ENCODE results near the gene TBXAS1. TPM values are rescaled to one million over a fixed set of nuclear protein-coding genes. Genes with fewer than 3 reads are reported as not detected.

The TBXAS1 gene
- polyA plus RNA-seq, 1 donor from 2014 or later, result 0.93 TPM

DNA sequence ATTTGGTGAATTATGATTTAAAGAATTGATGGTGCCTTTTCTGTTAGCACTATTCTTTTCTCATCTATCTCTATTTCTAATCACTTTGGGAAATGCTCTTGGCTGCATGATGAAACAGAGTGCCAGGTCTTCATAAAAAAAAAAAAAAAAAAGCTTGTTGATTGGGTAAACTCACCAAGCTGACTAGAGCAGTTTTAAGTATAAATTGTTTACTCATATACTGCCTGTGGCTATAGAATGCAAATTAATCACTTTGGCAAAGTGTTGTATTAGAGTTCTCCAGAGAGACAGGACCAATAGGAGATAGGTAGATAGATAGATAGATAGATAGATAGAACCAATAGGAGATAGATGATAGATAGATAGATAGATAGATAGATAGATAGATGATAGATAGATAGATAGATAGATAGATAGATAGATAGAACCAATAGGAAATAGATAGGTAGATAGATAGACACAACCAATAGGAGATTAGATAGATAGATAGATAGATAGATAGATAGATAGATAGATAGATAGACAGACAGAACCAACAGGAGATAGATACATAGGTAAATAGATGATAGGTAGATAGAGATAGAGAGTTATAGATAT lies 20.1 kb upstream of the TBXAS1 start:
- Histone ChIP-seq H3F3A (ENCODE audit: insufficient read depth, low read length, poor library complexity, severe bottlenecking) (no peaks in the 10 kb centered on the region), H3K27me3 (ENCODE audit: insufficient read depth, low read depth, low read length) (no peaks in the 10 kb centered on the region), H3K4me3 (ENCODE audit: low read length) (no peak overlapping the region), H3K9me2 (ENCODE audit: insufficient read depth, low read length) (no peaks in the 10 kb centered on the region), H3K79me2 (replicated peaks; ENCODE audit: insufficient read depth, low read length) (no peaks in the 10 kb centered on the region), H4K20me1 (ENCODE audit: insufficient read depth) (no peaks in the 10 kb centered on the region), H3K9me3 (ENCODE audit: low read length) (no peaks in the 10 kb centered on the region), H2AFZ (ENCODE audit: low read depth, low read length) (no peak overlapping the region), H3K36me3 (ENCODE audit: insufficient read depth, low read length) (no peaks in the 10 kb centered on the region), H3K9ac (ENCODE audit: low read length) (no peak overlapping the region), H3K4me2 (ENCODE audit: low read length) (no peak overlapping the region), H3K27ac (ENCODE audit: low read length) (no peak overlapping the region)
- TF ChIP-seq MXI1 (conservative IDR thresholded peaks at IDR 0.05; ENCODE audit: poor library complexity, severe bottlenecking) (no peak), SMC3 (conservative IDR thresholded peaks at IDR 0.05; ENCODE audit: poor library complexity) (no peak), TAF1 (IDR thresholded peaks at IDR 0.05; ENCODE audit: low read depth) (no peak), RAD21 (conservative IDR thresholded peaks at IDR 0.05) (no peak), EP300 (conservative IDR thresholded peaks at IDR 0.05; ENCODE audit: poor library complexity, severe bottlenecking) (no peak), EZH2 (IDR thresholded peaks at IDR 0.05; ENCODE audit: borderline replicate concordance, insufficient read depth, low read length, poor library complexity, severe bottlenecking) (no peak), POLR2AphosphoS5 (IDR thresholded peaks at IDR 0.05) (no peak)
- TF ChIP-seq, protein P1, sequence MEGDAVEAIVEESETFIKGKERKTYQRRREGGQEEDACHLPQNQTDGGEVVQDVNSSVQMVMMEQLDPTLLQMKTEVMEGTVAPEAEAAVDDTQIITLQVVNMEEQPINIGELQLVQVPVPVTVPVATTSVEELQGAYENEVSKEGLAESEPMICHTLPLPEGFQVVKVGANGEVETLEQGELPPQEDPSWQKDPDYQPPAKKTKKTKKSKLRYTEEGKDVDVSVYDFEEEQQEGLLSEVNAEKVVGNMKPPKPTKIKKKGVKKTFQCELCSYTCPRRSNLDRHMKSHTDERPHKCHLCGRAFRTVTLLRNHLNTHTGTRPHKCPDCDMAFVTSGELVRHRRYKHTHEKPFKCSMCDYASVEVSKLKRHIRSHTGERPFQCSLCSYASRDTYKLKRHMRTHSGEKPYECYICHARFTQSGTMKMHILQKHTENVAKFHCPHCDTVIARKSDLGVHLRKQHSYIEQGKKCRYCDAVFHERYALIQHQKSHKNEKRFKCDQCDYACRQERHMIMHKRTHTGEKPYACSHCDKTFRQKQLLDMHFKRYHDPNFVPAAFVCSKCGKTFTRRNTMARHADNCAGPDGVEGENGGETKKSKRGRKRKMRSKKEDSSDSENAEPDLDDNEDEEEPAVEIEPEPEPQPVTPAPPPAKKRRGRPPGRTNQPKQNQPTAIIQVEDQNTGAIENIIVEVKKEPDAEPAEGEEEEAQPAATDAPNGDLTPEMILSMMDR (IDR thresholded peaks at IDR 0.05; ENCODE audit: poor library complexity, severe bottlenecking), result no peak
- TF ChIP-seq, protein P2, sequence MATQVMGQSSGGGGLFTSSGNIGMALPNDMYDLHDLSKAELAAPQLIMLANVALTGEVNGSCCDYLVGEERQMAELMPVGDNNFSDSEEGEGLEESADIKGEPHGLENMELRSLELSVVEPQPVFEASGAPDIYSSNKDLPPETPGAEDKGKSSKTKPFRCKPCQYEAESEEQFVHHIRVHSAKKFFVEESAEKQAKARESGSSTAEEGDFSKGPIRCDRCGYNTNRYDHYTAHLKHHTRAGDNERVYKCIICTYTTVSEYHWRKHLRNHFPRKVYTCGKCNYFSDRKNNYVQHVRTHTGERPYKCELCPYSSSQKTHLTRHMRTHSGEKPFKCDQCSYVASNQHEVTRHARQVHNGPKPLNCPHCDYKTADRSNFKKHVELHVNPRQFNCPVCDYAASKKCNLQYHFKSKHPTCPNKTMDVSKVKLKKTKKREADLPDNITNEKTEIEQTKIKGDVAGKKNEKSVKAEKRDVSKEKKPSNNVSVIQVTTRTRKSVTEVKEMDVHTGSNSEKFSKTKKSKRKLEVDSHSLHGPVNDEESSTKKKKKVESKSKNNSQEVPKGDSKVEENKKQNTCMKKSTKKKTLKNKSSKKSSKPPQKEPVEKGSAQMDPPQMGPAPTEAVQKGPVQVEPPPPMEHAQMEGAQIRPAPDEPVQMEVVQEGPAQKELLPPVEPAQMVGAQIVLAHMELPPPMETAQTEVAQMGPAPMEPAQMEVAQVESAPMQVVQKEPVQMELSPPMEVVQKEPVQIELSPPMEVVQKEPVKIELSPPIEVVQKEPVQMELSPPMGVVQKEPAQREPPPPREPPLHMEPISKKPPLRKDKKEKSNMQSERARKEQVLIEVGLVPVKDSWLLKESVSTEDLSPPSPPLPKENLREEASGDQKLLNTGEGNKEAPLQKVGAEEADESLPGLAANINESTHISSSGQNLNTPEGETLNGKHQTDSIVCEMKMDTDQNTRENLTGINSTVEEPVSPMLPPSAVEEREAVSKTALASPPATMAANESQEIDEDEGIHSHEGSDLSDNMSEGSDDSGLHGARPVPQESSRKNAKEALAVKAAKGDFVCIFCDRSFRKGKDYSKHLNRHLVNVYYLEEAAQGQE (IDR thresholded peaks at IDR 0.05; ENCODE audit: borderline replicate concordance), result no peak

DNA sequence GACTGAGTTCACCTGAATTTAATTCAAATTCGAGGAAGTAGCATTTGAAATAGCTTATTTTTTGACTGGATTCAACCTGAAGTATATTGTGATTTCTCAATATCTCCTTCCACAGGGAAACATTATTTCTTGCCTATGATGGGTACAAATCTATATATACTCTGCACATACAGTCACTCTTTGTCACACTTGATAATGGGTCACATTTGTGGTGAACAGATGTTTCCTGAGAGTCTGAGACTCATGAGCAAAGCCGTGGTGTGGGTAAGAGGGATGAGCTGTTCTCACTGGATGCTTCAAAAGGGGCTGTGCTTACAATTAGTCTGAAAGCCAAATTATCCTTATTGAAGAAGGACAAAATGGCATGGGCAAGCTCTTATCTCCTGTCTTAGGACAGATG lies 18.0 kb upstream of the TBXAS1 start:
- Histone ChIP-seq H3K27me3 (ENCODE audit: insufficient read depth, low read depth, low read length) (no peaks in the 10 kb centered on the region), H3F3A (ENCODE audit: insufficient read depth, low read length, poor library complexity, severe bottlenecking) (no peaks in the 10 kb centered on the region), H3K9me3 (ENCODE audit: low read length) (no peaks in the 10 kb centered on the region), H2AFZ (ENCODE audit: low read depth, low read length) (no peak overlapping the region), H3K9me2 (ENCODE audit: insufficient read depth, low read length) (no peaks in the 10 kb centered on the region), H3K27ac (ENCODE audit: low read length) (no peak overlapping the region), H3K79me2 (replicated peaks; ENCODE audit: insufficient read depth, low read length) (no peaks in the 10 kb centered on the region), H3K36me3 (ENCODE audit: insufficient read depth, low read length) (no peaks in the 10 kb centered on the region), H4K20me1 (ENCODE audit: insufficient read depth) (no peaks in the 10 kb centered on the region), H3K9ac (ENCODE audit: low read length) (no peak overlapping the region), H3K4me2 (ENCODE audit: low read length) (no peak overlapping the region), H3K4me3 (ENCODE audit: low read length) (no peak overlapping the region)
- TF ChIP-seq RAD21 (conservative IDR thresholded peaks at IDR 0.05) (no peak), MXI1 (conservative IDR thresholded peaks at IDR 0.05; ENCODE audit: poor library complexity, severe bottlenecking) (no peak), POLR2AphosphoS5 (IDR thresholded peaks at IDR 0.05) (no peak), EP300 (conservative IDR thresholded peaks at IDR 0.05; ENCODE audit: poor library complexity, severe bottlenecking) (no peak), EZH2 (IDR thresholded peaks at IDR 0.05; ENCODE audit: borderline replicate concordance, insufficient read depth, low read length, poor library complexity, severe bottlenecking) (no peak), TAF1 (IDR thresholded peaks at IDR 0.05; ENCODE audit: low read depth) (no peak), SMC3 (conservative IDR thresholded peaks at IDR 0.05; ENCODE audit: poor library complexity) (no peak)
- TF ChIP-seq, protein P1 (IDR thresholded peaks at IDR 0.05; ENCODE audit: poor library complexity, severe bottlenecking), result no peak
- TF ChIP-seq, protein P2 (IDR thresholded peaks at IDR 0.05; ENCODE audit: borderline replicate concordance), result no peak

Data from neural cell (in vitro differentiated cells).